ENCODE results near the gene ARID4A. TPM values are rescaled to one million over a fixed set of nuclear protein-coding genes. Genes with fewer than 3 reads are reported as not detected.

Gene ARID4A
- total RNA-seq, 1 experiment from 2014 or later: 12.5 TPM

GRCh38 chr14:58313699-58314098 is 15.3 kb downstream of the ARID4A start:
- ATAC-seq (no peak), DNase-seq (ENCODE audit: low spot score) (no peak)
- POLR2A ChIA-PET: interaction anchor here (1.2 kb wide), 1 partner anchor 14 kb away, joined by 5 read pairs; no protein-coding TSS in a partner anchor
- 0 out of 2 replicates have a peak, but pooled peaks cover 3% of the 10 kb centered on the region for H3K9me3 Mint-ChIP-seq
- H3K27me3 Mint-ChIP-seq (ENCODE audit: low read depth): no peaks in the 10 kb centered on the region
- no peak for TF ChIP-seq ERG (CRISPR knock-in tag; IDR thresholded peaks at IDR 0.05)
- TF ChIP-seq TEAD4 (CRISPR knock-in tag; IDR thresholded peaks at IDR 0.05): no peak
- no peak for TF ChIP-seq ZBTB43 (CRISPR knock-in tag; IDR thresholded peaks at IDR 0.05)
- no peak for TF ChIP-seq ZNF232 (CRISPR knock-in tag; IDR thresholded peaks at IDR 0.05)
- no peak for TF ChIP-seq HMGXB4 (CRISPR knock-in tag; IDR thresholded peaks at IDR 0.05)
- TF ChIP-seq FOXP4 (CRISPR knock-in tag; IDR thresholded peaks at IDR 0.05): no peak
- H3K36me3 Mint-ChIP-seq: peaks cover 17% of the 10 kb centered on the region
- no peaks in the 10 kb centered on the region for H3K4me1 Mint-ChIP-seq
- CTCF ChIA-PET: no interaction called here
- no peak overlapping the region for H3K4me3 Mint-ChIP-seq
- H3K27ac Mint-ChIP-seq: no peak overlapping the region

- ChIA-PET POLR2A (interaction anchor here (0.6 to 0.7 kb wide), 2 partner anchors 37 to 114 kb away, joined by 3 read pairs; no protein-coding TSS in a partner anchor), CTCF (no interaction called here)
- Mint-ChIP-seq H3K27ac (no peak overlapping the region), H3K4me1 (no peaks in the 10 kb centered on the region), H3K4me3 (no peak overlapping the region), H3K36me3 (peaks cover 16% of the 10 kb centered on the region), H3K9me3 (0 out of 2 replicates have a peak, but pooled peaks cover 3% of the 10 kb centered on the region), H3K27me3 (ENCODE audit: low read depth) (no peaks in the 10 kb centered on the region)
- DNase-seq (ENCODE audit: low spot score) (no peak), ATAC-seq (no peak)
- TF ChIP-seq CTCF (IDR thresholded peaks at IDR 0.05): no peak
- no peak for TF ChIP-seq ZNF416 (CRISPR knock-in tag; IDR thresholded peaks at IDR 0.05)
- no peak for TF ChIP-seq CDX4 (CRISPR knock-in tag; IDR thresholded peaks at IDR 0.05; ENCODE audit: borderline replicate concordance)
- TF ChIP-seq TEAD1 (CRISPR knock-in tag; IDR thresholded peaks at IDR 0.05): no peak
- TF ChIP-seq CREB1 (CRISPR knock-in tag; IDR thresholded peaks at IDR 0.05): no peak
- TF ChIP-seq ESRRA (CRISPR knock-in tag; IDR thresholded peaks at IDR 0.05; ENCODE audit: borderline replicate concordance): no peak
- TF ChIP-seq ERG (CRISPR knock-in tag; IDR thresholded peaks at IDR 0.05): no peak
- TF ChIP-seq GRHL2 (CRISPR knock-in tag; IDR thresholded peaks at IDR 0.05; ENCODE audit: insufficient replicate concordance, severe bottlenecking): no peak
- no peak for TF ChIP-seq SMAD4 (CRISPR knock-in tag; IDR thresholded peaks at IDR 0.05)
- TF ChIP-seq ATF6 (CRISPR knock-in tag; IDR thresholded peaks at IDR 0.05): no peak
- TF ChIP-seq ATF3 (CRISPR knock-in tag; conservative IDR thresholded peaks at IDR 0.05): no peak
- no peak for TF ChIP-seq E2F4 (CRISPR knock-in tag; IDR thresholded peaks at IDR 0.05; ENCODE audit: borderline replicate concordance, low read depth)
- no peak for TF ChIP-seq MLX (CRISPR knock-in tag; IDR thresholded peaks at IDR 0.05)
- TF ChIP-seq SMAD3 (CRISPR knock-in tag; IDR thresholded peaks at IDR 0.05; ENCODE audit: borderline replicate concordance): no peak
Observed at GRCh38 chr14:58315606-58316005, 17.3 kb downstream of the ARID4A start.
